ENCODE data around the gene GLRX3.

The GLRX3 gene

DNA sequence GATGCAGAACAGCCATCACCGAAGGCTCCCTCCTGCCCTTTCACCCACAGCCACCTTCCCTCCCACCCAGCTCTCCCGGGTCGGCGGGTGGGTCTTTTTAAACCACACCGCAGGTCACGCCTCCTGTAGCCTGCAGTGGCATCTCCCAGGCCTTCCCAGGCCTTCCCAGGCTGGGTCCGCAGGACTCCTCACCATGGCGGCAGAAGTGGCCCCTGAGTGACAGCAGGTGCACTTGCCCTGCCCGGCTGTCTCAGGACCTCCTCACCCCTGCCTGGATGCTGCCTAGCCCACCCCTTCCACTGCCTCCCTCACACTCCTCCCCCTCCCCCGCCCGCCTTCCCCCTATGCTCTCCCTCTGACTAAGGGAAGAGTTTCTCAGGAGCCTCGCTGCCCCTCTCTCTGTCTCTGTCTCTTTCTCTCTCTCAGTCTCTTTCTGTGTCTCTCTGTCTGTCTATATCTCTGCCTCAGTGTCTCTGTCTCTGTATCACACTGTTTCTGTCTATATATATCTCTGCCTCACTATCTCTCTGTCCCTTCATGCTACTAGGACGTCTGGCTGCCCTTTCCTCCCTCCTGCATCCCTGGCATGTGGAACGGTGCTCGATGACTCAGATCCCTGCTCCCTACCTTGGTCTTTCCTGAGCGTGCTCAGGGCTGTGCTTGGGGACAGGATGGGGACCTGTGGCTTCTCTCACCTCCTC is 57.5 kb downstream of the GLRX3 start:
- H3K27ac ChIP-seq = no peak overlapping the region
- TF ChIP-seq, protein P1, sequence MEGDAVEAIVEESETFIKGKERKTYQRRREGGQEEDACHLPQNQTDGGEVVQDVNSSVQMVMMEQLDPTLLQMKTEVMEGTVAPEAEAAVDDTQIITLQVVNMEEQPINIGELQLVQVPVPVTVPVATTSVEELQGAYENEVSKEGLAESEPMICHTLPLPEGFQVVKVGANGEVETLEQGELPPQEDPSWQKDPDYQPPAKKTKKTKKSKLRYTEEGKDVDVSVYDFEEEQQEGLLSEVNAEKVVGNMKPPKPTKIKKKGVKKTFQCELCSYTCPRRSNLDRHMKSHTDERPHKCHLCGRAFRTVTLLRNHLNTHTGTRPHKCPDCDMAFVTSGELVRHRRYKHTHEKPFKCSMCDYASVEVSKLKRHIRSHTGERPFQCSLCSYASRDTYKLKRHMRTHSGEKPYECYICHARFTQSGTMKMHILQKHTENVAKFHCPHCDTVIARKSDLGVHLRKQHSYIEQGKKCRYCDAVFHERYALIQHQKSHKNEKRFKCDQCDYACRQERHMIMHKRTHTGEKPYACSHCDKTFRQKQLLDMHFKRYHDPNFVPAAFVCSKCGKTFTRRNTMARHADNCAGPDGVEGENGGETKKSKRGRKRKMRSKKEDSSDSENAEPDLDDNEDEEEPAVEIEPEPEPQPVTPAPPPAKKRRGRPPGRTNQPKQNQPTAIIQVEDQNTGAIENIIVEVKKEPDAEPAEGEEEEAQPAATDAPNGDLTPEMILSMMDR (IDR thresholded peaks at IDR 0.05) = no peak
- DNase-seq (ENCODE audit: low spot score) = no peak
- H3K4me3 ChIP-seq = no peak overlapping the region

DNA sequence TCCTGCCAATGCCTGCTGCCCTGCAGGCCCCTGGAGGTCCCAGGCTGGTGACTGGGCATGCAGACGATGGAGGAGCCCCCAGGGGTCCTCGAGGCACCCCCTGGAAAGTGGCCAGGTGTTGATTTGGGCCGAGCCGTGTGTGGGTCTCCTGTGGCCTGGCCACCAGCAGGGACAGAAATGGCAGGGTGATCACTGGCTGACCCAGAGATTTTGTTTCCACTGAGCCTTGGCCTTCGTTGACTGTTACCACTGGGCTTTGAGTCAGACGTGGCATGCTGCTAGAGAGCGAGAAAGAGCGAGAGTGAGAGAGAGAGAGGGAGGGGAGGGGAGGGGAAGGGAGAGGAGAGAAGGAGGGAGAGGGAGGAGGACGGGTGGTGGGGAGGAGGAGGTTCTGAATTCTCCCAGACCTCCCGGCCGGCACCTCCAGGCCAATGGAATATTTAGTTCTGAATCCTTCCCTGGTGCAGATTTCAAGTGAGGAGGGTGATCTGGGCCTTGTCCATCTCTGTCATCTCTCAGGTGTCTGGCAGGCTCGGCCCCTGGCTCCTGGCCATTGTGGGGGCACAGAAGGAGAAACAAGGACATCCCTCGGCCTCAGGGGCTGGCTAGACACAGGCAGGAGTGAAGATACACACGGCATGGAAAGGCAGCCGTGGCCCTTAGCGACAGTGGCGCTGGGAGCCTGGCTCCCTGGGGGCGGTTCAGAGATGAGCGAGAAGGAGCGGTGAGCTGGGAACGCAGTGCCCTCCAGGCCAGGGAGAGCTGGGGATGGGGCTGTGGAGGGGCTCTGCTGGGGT is 58.2 kb downstream of the GLRX3 start:
- TF ChIP-seq, protein P1 (IDR thresholded peaks at IDR 0.05) = no peak
- no peak overlapping the region for H3K27ac ChIP-seq
- no peak overlapping the region for H3K4me3 ChIP-seq
- no peak for DNase-seq (ENCODE audit: low spot score)

DNA sequence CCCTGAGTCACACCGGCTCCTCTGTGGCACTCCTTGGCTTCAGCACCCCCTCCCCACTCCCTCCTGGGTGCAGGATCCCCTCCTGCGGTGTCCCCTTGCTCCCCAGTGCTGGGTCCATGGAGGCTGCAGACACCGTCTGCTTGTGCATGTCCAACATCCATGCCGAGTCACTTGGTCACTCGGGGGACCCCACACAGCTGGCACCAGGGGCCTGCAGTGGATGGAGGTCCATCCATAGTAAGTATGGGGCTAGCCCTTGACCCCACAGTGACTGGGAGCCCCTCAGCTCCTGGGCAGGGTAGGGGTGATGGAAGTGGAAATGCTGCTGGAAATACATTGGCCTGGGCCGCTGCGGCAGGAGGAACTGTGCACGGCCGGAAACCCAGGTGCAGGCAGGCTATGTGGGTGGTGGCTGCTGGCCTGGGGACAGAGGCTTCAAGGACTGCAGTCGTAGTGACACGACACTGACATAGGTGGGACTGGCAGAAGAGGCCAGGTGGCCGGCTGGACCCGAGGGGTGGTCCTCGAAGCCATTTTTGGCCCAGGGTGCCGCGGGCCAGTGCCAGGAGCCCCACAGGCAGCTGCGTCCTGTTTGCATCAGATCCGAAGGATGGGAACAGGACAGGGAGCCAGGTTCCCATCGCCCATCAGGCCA is 58.9 kb downstream of the GLRX3 start:
- Histone ChIP-seq H3K4me3 (no peak overlapping the region), H3K27ac (no peak overlapping the region)
- TF ChIP-seq, protein P1 (IDR thresholded peaks at IDR 0.05) = no peak
- no peak for DNase-seq (ENCODE audit: low spot score)

DNA sequence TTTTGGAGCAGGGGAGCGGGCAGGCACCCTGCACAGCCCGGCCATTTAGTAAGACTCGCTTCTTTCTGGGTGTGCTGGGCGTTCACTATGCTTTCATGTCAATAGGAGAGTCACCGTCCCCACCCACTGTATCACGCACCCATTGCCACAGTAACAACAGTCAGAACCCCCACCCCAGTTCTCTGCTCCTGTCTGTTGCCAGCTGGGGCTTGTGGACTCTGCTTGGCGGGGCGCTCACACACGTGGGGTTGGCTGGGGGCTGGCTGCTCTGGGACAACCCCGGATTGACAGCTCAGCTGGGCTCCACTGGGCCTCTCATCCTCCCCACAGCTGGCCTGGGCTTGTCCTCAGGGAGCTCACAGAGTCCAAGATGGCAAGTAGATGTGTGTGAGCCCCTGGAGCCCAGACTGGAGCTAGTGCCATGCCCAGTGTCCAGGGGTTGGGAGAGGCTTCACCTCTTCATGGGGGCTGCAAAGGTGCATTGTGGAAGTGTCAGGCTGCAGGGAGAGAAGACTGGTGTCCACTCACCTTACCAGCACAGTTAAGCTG is 59.6 kb downstream of the GLRX3 start:
- Histone ChIP-seq H3K4me3 (no peak overlapping the region), H3K27ac (no peak overlapping the region)
- DNase-seq (ENCODE audit: low spot score) = no peak
- TF ChIP-seq, protein P1 (IDR thresholded peaks at IDR 0.05) = no peak

DNA sequence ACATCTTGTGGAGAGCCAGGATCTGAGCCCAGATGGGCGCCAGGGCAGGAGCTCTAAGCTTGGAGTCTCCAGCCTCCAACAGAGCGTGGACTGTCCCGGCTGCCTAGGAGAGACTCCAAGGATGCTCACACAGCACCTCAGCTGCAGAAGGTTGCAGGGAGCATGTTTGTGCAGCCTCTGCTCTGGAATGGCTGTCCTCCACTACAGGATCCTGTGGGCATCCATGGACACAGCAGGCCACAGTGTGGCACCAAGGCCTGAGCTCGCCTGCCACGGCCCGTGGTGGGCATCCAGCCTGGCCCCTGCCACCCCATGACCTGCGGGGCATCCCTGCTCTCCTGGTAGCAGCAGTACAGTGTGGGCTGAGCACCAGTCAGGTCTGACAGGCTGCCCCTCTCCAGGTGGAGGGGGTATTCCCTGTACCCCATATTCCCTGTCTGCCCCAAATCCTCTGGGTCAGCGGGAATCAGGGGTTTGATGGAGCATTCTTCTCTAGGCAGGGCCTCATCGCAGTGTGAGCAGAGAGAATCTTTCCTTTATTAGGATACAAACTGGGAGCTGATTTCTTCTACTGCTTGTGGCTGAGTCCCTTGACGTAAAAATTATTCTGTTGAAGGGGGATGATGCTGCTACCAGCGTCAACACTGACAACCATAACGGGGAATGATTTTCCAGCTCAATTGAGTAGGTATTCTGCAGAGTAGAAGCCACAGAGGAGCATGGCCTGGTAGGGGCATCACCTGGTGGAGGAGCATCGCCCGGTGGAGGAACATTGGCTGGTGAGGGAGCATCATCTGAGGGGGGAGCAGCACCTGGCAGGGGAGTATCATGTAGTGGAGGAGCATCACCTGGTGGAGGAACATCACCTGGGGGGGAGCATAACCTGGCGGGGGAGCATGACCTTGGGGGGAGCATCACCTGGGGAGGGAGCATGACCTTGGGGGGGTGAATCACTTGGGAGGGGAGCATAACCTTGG is 60.6 kb downstream of the GLRX3 start:
- Histone ChIP-seq H3K4me3 (no peak overlapping the region), H3K27ac (no peak overlapping the region)
- no peak for DNase-seq (ENCODE audit: low spot score)
- TF ChIP-seq, protein P1 (IDR thresholded peaks at IDR 0.05) = no peak

DNA sequence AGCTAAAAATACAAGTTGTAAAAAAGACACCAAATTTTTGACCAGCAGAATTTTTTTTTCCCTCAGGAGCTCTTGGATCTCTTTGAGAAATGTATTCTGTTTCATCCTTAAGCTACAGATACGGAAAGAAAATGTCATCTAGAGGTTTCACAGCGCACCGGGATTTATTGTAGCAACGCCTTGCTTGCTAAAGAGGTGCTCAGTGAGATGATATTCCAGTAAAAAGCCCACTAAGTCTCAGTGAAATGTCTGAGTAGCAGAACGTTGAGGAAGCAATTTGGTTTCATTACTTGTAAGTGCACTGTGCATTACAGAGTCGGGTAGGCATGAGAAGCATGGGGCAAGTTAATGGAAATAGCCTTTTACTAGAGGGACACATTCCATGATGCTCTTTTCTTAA is 62.5 kb downstream of the GLRX3 start:
- Histone ChIP-seq H3K4me3 (no peak overlapping the region), H3K27ac (no peak overlapping the region)
- DNase-seq (ENCODE audit: low spot score) = no peak
- TF ChIP-seq, protein P1 (IDR thresholded peaks at IDR 0.05) = no peak

Data from coronary artery (tissue), 2 donors.